Activated CD8-positive, alpha-beta T cell treated with anti-CD3 and anti-CD28 coated beads for 36 hours (primary cell): ENCODE measurements around the gene KCNRG. TPM values are rescaled to one million over a fixed set of nuclear protein-coding genes. Genes with fewer than 3 reads are reported as not detected.
"Not testable (repeated sequence)": the region's sequence is repeated elsewhere in the genome, so short reads cannot be mapped to it uniquely, and the experiment has no call there.

ENCODE experiments used
- ATAC-seq: fragments of 200-7000 bp; cut with Tn5 transposase; one replicate; pipeline ENCODE4 v1.10.0; 2021; ENCODE audit warnings: mild to moderate bottlenecking, moderate library complexity
- CTCF ChIA-PET: fragments of 350-600 bp; sonication (Branson Sonifier 250); formaldehyde crosslinking; loops from one replicate; lab custom pipeline; 2021; ENCODE audit warnings: antibody characterized with exemption; lab: Charles Lee
- POLR2A ChIA-PET: fragments of 350-600 bp; sonication (Branson Sonifier 250); formaldehyde crosslinking; loops from one replicate; lab custom pipeline; 2021; ENCODE audit warnings: antibody characterized with exemption; lab: Charles Lee
- DNase-seq: peaks from one replicate; pipeline ENCODE4 v3.0.0-alpha.2; 2020
- H3K27ac Mint-ChIP-seq: one replicate; pipeline ENCODE4 v1.8.0; 2021; ENCODE audit warnings: mild to moderate bottlenecking, mixed read lengths
- H3K27me3 Mint-ChIP-seq: one replicate; pipeline ENCODE4 v1.8.0; 2021; ENCODE audit warnings: mixed read lengths
- H3K36me3 Mint-ChIP-seq: one replicate; pipeline ENCODE4 v1.8.0; 2021; ENCODE audit warnings: low read depth, mixed read lengths
- H3K4me1 Mint-ChIP-seq: one replicate; pipeline ENCODE4 v1.8.0; 2021; ENCODE audit warnings: low read depth, mixed read lengths
- H3K4me3 Mint-ChIP-seq: one replicate; pipeline ENCODE4 v1.8.0; 2021; ENCODE audit warnings: mild to moderate bottlenecking, moderate library complexity, mixed read lengths
- H3K9me3 Mint-ChIP-seq: one replicate; pipeline ENCODE4 v1.8.0; 2021; ENCODE audit warnings: mixed read lengths
- CTCF ChIP-seq: fragments of 200-600 bp; IDR thresholded peaks from one replicate; pipeline ENCODE4 v1.8.0; 2022; ENCODE audit warnings: antibody characterized with exemption, mild to moderate bottlenecking
- intact Hi-C: fragments of 100-400 bp; cut with micrococcal nuclease; formaldehyde crosslinking; loops from one replicate; pipeline ENCODE4 v1.10.0; 2022
- total RNA-seq, 2 experiments: library from RNA; stranded (reverse); gene quantifications; one replicate each; pipeline ENCODE4 v1.2.3, GENCODE V29; 2021

The KCNRG gene
- total RNA-seq, 2 experiments from 2014 or later = 0.18 to 0.36 TPM

- no peak for TF ChIP-seq CTCF
- intact Hi-C loops = no loop called here
Measured at GRCh38 chr13:50053844-50054243, 38.6 kb downstream of the KCNRG start.

GRCh38 chr13:50055454-50055853, 40.2 kb downstream of the KCNRG start:
- POLR2A ChIA-PET = interaction anchor here (0.9 kb wide), 1 partner anchor 56 kb away, joined by 3 read pairs; no protein-coding TSS in a partner anchor
- Mint-ChIP-seq H3K27ac (peak overlapping the region; percentile 2), H3K9me3 (no peaks in the 10 kb centered on the region), H3K4me3 (no peak overlapping the region), H3K27me3 (no peaks in the 10 kb centered on the region), H3K4me1 (peaks cover 16% of the 10 kb centered on the region), H3K36me3 (peaks cover 43% of the 10 kb centered on the region)
- CTCF ChIA-PET = no interaction called here
- no peak for ATAC-seq
- intact Hi-C loops = no loop called here
- no peak for DNase-seq
- TF ChIP-seq CTCF = no peak

More at GRCh38 chr13:50053844-50054243, 38.6 kb downstream of the KCNRG start:
- peaks cover 14% of the 10 kb centered on the region for H3K4me1 Mint-ChIP-seq
- ATAC-seq (no peak), DNase-seq (no peak)
- H3K27ac Mint-ChIP-seq = no peak overlapping the region
- CTCF ChIA-PET = no interaction called here
- POLR2A ChIA-PET = no interaction called here
- H3K9me3 Mint-ChIP-seq = no peaks in the 10 kb centered on the region
- H3K4me3 Mint-ChIP-seq = no peak overlapping the region
- no peaks in the 10 kb centered on the region for H3K27me3 Mint-ChIP-seq
- H3K36me3 Mint-ChIP-seq = peaks cover 37% of the 10 kb centered on the region

GRCh38 chr13:50060718-50061117, 45.5 kb downstream of the KCNRG start:
- DNase-seq (no peak), ATAC-seq (no peak)
- ChIA-PET POLR2A (no interaction called here), CTCF (no interaction called here)
- TF ChIP-seq CTCF = no peak
- Mint-ChIP-seq H3K27me3 (no peaks in the 10 kb centered on the region), H3K4me3 (no peak overlapping the region), H3K36me3 (peaks cover 20% of the 10 kb centered on the region), H3K9me3 (no peaks in the 10 kb centered on the region), H3K27ac (no peak overlapping the region), H3K4me1 (peaks cover 10% of the 10 kb centered on the region)
- intact Hi-C loops = no loop called here

GRCh38 chr13:50062336-50062735, 47.1 kb downstream of the KCNRG start:
- DNase-seq, H3K27me3 Mint-ChIP-seq, H3K4me1 Mint-ChIP-seq, H3K27ac Mint-ChIP-seq, H3K9me3 Mint-ChIP-seq, ATAC-seq, intact Hi-C loops, H3K4me3 Mint-ChIP-seq: not testable (repeated sequence)
- H3K36me3 Mint-ChIP-seq = peaks cover 32% of the 10 kb centered on the region
- ChIA-PET CTCF (interaction anchor here (1.5 kb wide), 1 partner anchor 850 kb away, joined by 3 read pairs; no protein-coding TSS in a partner anchor), POLR2A (interaction anchor here (0.5 to 1.0 kb wide), 3 partner anchors 18 to 123 kb away, joined by 3 to 4 read pairs (median 3); no protein-coding TSS in a partner anchor)

GRCh38 chr13:50065712-50066111, 50.5 kb downstream of the KCNRG start:
- ATAC-seq (no peak), DNase-seq (no peak)
- Mint-ChIP-seq H3K9me3 (no peaks in the 10 kb centered on the region), H3K4me1 (no peaks in the 10 kb centered on the region), H3K27me3 (no peaks in the 10 kb centered on the region), H3K36me3 (peaks cover 35% of the 10 kb centered on the region), H3K27ac (no peak overlapping the region), H3K4me3 (no peak overlapping the region)
- no peak for TF ChIP-seq CTCF
- intact Hi-C loops = no loop called here
- ChIA-PET CTCF (interaction anchor here (1.1 kb wide), 1 partner anchor 68 kb away, joined by 3 read pairs; the partner anchor contains the start of gene TRIM13), POLR2A (interaction anchor here (1.1 kb wide), 1 partner anchor 60 kb away, joined by 3 read pairs; no protein-coding TSS in a partner anchor)
